Epidermal melanocyte (primary cell): ENCODE measurements around the gene ARHGEF17.
"Not testable (repeated sequence)": the region's sequence is repeated elsewhere in the genome, so short reads cannot be mapped to it uniquely, and the experiment has no call there.

Source experiments
- DNase-seq: peaks from one replicate; pipeline ENCODE4 v3.0.0; 2011; ENCODE audit warnings: low spot score; ENCODE audit not compliant: insufficient read length

The ARHGEF17 gene, protein sequence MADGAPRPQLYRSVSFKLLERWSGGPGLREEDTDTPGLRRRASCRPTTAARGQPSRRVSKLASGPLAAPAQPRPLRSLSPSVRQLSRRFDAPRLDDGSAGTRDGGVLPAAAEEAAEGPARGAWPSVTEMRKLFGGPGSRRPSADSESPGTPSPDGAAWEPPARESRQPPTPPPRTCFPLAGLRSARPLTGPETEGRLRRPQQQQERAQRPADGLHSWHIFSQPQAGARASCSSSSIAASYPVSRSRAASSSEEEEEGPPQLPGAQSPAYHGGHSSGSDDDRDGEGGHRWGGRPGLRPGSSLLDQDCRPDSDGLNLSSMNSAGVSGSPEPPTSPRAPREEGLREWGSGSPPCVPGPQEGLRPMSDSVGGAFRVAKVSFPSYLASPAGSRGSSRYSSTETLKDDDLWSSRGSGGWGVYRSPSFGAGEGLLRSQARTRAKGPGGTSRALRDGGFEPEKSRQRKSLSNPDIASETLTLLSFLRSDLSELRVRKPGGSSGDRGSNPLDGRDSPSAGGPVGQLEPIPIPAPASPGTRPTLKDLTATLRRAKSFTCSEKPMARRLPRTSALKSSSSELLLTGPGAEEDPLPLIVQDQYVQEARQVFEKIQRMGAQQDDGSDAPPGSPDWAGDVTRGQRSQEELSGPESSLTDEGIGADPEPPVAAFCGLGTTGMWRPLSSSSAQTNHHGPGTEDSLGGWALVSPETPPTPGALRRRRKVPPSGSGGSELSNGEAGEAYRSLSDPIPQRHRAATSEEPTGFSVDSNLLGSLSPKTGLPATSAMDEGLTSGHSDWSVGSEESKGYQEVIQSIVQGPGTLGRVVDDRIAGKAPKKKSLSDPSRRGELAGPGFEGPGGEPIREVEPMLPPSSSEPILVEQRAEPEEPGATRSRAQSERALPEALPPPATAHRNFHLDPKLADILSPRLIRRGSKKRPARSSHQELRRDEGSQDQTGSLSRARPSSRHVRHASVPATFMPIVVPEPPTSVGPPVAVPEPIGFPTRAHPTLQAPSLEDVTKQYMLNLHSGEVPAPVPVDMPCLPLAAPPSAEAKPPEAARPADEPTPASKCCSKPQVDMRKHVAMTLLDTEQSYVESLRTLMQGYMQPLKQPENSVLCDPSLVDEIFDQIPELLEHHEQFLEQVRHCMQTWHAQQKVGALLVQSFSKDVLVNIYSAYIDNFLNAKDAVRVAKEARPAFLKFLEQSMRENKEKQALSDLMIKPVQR (N-terminal part only)

DNA sequence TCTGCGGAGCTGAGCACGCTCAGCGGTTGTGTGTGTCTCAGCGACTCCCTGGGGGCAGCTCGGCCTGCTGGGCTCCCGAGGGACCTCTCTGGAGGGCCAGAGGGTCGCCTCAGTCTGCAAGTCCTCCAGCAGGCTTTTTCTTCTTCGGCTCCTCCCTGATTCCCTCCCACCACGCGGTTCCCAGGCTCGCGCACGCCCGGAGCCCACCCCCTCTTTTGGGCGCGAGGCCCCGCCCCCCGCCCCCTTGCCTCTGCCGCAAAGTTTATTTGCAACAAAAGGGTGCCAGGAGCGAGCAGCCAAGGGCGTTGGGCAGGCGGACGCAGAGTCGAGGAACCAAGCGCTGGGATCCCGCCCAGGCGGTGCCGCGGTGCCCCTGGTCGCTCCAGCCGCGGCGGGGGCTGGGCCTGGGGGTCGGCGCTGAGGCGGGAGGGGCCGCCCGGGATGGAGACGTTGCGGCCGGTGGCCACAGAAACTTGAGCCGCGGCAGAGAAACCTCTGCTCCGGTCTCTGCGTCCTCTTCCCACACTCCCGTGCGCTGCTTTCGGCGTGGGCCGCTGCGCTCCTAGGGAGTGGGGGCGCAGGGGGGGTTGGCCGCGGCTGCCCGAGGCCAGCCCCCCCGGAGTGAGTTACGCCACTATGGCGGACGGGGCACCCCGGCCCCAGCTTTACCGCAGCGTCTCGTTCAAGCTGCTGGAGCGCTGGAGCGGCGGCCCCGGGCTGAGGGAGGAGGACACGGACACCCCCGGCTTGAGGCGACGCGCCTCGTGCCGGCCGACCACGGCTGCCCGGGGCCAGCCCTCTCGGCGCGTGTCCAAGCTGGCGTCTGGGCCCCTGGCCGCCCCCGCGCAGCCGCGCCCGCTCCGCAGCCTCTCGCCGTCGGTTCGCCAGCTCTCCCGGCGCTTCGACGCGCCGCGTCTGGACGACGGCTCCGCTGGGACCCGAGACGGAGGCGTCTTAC lies at the start of gene ARHGEF17:
Gene ARHGEF17, plus strand, starts transcription at position 274 of the 958 bp plus-strand sequence. Its CDS starts 363 bp downstream, at position 637.
- DNase-seq, result peak; percentile 62

DNA sequence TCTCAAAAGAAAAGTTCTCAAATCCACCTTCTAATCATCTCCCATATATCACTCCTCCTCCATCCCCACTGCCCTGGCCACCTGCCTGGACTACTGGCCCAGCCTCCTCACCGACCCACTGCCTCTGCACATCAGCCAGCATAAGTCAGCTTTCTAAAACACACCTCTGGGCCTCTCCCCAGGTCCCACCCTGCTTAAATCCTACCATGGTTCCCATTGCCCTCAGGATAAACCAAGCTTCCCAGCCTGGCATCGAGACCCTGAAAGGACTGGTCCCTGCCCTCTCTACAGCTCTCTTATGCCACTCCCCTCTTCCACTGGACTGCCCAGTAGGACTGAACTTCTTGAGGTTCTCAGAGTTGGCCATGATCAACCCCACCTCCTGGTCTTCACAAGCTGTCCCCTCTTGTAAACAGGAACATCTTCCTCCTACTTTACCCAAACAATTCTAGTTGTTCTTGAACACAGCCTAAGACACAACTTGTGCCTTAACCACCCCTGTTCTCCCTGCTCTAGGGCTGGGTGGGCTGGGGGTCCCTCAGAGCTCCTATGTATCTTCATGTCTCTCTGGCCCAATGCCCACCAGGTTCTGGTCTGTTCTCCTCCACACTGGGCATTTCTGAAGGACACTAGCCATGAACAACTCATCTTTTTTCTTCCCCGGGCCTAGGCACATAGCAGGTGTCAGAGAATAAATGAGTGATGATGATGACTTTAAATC lies 48.5 kb upstream of the ARHGEF17 start:
- no peak for DNase-seq

DNA sequence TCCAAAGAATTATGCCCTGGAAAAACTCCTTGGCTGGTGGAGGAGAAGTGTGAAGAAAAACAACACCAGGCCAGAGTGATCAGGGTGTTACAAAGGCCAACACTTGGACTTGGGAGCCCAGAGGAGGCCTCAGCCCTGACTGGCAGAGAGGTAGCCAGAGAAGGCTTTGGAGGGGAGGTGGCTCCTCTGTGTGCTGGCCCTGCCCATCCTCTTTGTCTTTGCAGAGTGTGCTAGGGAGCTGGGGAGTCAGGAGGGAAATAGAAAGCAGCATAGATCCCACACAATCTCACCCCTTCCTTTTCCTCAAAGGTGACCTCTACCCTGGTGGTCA lies 48.0 kb upstream of the ARHGEF17 start:
- no peak for DNase-seq

DNA sequence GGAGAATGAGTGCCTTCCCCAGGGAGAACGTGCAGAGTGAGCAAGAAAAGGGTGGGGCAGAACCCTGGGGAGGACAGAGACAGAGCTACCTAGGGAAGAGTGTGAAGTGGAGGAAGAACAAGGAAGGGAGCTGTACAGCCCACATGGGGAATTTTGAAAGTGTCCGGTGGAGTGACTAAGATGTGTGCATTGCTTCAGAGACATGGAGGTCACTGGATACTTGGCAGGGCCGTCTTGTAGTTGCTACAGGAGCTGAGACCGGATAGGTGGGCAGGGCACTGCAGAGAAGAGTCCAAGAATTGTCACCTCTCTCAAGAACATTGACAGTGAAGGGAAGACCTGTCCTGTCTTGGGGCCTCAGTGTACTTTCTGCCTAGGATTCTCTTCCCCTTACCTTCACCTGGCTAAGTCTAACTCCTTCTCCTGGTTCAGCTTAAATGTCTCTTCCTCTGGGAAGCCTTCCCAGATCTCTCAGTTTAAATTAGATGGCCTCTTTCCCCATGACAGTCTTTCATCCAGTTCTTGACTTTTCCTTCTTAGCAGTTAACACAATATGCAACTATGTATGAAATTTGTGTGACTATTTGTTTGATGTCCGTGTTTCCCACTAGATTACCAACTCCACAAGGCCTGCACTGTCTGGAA lies 45.1 kb upstream of the ARHGEF17 start:
- DNase-seq, result no peak

DNA sequence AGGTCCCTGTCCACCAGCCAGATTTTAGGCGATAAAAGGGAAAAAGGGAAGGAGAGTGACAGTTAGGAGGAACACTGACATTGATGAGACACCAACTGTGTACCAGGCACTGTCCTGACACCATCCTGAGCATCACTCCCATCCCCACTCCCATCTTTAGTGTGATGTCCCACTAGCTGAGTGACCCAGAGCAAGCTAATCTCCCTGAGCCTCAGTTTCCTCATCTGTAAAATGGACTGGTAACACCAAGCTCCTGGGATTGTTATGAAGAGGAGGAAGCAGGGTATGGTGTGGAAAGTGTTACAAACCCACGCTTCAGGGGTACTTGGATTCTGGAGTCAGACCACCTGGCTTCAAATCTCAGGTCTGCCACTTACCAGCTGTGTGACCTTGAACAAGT lies 44.4 kb upstream of the ARHGEF17 start:
- DNase-seq, result no peak

DNA sequence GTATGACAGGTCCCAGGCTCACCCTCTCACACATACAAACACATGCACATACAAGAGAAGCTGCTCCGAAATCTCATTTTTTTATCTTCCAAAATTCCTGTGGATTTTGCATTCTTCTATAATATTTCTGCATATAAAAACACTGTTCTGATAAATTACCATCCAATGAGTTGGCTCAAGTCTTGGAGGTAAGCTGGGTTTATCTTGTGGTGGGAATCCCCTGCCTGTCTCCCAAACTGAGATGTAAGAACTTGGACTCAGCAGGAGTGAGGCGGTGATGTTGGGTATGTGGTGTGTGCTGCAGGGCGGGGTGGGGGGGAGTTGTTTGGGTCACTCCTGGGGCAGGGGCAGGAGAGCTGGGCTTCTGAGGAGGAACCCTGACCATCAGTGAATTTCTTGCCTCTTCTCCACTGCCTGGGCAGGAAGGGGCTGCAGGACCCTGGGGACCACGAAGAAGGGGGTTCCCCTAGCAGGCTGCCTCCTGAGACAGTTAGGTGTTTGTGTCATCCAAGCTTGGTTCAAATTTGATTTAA lies 42.7 kb upstream of the ARHGEF17 start:
- no peak for DNase-seq

DNA sequence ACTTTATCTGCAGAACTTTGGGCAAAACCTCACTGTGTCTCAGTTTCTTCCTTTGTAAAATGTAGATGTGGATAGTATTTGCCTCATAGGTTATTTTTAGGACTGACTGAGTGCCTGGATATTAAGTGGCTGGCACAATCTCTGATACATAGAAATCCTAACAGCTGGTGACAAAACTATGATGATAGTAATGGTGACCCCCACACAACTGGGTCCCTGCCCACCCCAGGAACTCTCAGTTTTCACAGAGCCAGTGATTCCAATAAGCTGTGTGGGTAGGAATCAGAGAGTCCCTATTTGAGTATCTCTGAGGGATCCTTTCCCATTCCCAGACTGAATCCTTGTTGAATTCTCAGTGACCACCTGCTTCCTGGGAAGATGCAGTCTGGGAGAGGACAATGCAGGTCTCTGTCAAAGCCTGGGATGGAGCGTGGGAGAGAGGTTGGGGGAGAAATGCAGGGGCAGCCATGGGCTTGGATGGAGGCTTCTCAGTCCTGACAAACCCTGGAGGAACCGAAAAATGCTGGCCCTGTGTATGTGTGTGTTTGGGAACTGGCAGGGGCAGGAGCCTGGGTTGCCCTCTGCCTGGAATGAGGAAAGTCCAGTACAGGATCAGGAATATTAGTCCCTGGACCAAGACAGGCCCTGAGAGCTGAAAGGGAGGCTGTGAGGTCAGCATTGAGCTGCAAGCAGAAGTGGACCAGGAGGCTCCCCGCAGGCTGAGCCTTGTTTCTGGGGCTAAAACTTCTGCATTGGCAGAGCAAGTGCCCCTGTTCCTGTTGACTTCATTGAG lies 42.0 kb upstream of the ARHGEF17 start:
- no peak for DNase-seq

DNA sequence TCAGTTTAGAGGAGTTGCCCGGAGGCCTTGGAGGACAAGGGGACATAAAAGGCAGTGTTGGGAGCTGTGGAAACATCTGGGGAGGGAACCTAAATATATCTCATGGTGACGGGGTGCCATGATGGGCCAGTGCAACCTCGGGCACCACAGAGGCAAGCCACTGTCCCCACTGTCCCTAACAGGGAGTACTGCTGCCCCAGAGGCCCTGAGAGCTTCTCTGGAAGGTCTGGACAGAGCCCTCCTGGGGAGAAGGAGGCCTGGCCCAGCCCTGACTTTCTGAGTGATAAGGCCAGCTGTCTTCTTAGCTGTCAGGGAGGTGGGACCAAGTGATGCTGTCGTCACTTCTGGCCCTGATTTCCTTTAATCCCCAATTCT lies 41.4 kb upstream of the ARHGEF17 start:
- no peak for DNase-seq

DNA sequence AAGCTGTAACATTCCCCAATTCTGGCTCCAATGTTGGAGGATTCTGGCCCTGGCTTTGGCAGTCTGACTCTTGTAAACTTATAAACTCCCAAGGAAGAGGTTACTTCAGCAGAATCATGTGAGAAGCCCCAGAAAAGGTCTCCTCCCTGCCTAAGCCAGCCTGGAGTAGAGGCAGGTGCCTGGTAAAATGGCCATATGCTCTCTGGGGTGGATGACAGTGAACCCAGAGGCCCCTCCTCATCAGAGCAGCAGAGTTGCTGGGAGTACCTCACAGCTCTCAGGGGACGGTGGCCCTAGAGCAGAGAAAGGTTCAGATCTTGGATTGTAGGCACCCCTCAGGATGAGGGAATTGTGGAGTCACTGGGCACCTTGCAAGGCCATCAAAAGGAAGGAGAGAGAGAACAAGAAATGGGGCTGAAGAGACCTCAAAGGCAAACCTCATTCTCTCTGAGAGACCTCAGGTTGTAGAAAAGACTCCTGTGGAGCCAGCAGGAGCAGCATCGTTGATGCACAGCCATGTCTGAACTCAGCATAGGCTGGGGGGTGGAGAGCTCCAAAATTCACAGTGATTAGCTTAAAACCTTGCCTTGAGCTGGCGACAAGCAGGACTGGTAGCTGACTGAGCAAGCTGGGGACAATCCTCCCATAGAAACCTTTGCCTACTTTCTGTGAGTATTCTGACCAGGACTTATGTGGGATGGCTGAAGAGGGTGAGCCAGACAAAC lies 40.8 kb upstream of the ARHGEF17 start:
- no peak for DNase-seq

DNA sequence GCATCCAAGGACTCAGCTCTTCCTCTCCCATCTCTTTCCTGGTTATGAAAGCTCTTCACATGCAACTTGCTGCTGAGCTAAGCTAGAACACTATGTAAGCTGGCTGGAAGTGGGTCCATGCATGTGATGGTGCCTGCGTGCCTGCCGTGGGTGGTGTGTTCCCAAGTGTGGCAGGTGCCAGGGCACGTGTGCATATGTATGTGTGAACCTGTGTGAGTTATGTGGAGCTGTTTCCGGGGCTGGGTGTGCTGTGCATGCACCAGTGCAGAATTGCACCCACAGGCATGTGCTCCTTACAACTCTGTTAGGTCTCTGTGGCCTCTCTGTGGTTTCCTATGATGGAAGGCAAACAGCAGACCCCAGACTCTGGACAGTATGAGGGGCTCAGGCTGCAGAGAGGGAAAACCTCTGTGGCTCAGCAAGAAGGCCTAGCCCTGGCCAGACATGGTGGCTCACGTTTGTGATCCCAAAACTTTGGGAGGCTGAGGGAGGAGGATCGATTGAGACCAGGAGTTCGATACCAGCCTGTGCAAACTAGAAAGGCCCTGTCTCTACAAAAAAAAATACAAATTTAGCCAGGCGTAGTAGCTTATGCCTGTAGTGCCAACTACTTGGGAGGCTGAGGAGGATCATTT lies 40.1 kb upstream of the ARHGEF17 start:
- no peak for DNase-seq

DNA sequence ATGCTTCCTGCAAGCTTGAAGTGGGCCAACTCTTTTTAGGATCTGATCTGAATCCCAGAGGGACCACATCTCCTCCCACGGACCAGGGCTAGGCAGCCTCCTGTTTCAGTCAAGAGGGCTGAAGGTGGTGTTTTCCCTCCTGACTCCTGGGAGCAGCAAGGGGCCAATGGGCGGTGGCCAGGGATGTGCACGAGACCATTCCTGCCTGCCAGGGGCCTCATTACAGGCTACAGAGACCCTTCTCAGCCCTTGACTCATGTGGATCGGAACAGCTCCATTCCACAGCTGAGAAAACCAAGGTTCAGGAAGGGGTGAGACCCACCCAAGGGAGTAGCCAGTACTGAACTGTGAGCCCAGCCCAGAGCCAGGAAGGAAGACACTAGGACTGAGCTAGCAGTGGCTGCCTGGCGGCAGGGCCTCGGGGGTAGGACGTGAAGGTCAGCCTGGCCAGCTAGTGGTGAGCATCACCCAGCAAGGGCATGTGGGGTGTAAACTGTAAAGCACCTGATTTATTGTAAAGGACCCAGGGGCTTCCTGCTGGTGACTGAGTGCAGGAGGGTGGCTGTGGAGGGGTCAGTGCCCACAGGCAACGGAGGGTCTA lies 39.3 kb upstream of the ARHGEF17 start:
- DNase-seq, result no peak

DNA sequence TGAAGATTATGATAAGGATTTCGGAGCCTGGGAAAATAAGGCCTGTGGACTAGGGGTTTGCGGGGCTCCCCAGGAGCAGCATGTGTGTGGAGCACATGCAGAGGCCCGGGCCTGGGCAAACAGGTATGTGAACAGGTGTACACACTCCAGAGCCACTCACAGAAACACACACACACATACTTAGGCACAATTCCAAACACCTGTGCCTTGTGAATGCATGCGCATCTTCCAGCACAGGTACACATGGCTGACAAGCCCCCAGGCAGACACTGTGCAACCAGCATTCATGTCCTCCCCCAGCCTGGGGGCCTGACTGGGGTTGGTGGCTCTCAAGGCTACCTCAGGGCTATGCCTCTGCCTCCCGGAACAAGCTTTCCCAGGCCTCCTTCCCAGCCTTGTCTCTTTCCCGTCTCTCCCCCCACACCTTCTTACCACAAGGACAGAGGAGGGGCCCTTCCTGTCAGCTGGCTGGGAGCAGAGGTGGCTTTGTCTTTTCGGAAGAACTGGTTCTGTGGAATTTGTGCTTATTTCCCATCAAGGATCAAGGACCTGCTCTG lies 38.5 kb upstream of the ARHGEF17 start:
- DNase-seq, result no peak

DNA sequence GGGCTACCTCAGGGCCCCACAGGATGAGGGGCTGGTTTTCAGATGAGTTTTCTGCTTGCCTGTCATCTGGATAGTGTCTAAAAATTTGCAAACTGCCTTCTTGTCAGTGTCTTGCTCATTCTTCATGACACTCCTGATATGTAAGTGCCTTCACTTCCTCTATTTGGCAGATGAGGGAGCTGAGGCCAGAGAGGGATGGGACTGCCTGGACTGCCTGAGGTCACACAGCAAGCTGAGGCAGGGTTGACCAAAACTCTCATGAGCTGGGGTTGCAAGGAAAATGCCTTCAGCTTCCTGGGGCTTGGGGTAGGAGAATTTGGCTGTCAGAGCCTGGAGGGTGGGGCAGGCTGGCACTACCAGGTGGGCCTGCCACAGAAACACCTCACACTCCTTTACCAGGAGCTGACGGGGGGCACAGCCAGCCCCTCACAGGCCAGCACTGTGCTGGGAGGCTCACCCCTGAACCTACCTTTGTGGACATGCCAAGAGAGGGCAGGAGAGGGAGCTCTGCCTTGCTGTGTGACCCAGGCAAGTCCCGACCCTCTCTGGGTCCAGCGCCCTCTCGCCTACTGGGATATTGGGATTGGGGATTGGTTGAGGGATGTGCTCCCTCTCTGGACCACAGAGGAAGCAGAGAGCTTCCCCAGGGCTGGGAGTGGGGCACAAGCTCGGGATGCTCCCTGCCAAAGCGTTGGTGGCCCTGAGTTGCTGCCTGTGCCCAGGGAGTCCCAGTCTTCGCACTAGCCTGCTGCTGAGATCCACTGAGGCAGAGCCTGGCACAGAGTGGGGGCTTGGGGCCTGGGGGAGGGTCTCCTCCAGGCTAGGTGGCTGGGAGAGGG lies 37.8 kb upstream of the ARHGEF17 start:
- no peak for DNase-seq

DNA sequence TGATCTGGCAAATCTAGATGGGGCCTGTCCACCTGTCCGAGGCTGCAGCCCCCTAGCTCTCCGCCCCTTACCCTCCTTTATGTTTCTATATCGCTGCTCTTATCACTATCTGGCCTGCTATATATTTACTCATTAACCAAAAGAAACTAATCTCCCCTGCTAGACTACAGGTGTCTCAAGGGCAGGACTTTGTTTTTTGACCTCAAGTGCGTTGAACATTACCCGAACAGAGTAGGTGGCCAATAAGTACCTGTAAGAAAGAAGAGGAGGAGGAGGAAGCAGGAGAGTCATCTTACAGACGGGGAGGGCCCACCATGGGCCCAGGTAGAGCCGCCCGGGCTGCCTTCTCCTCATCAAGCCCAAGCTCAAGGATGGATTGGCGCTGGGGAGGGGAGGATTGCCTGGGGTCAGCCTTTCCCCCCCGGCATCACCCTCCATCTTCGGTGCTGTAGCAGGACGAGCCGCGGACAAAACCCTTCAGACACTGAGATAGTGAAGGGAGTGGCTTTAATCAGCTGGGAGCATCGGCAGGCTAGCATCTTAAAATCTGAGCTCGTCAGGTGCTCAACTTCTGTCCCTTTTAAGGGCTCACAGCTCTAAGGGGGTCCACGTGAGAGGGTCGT lies 37.1 kb upstream of the ARHGEF17 start:
- no peak for DNase-seq

DNA sequence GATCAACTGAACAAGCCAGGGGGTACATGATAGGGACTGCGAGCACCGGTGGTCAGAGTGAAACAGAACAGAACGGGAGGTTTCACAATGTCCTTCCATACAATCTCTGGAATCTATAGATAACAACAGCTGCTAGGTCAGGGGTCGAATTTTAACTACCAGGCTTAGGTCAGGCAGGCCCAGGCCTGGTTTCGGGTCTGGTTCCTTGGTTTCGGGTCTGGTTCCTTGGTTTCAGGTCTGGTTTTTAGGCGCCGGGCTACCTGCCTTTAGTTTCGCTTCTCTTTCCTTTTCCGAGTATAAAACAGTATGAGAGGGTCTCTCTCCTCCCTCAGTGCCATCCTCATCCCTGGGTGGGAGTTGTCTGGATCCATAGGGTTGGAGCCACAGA lies 36.6 kb upstream of the ARHGEF17 start:
- DNase-seq, result not testable (repeated sequence)
